Measurements from ENCODE around the gene FLNC.

FLNC gene

DNA sequence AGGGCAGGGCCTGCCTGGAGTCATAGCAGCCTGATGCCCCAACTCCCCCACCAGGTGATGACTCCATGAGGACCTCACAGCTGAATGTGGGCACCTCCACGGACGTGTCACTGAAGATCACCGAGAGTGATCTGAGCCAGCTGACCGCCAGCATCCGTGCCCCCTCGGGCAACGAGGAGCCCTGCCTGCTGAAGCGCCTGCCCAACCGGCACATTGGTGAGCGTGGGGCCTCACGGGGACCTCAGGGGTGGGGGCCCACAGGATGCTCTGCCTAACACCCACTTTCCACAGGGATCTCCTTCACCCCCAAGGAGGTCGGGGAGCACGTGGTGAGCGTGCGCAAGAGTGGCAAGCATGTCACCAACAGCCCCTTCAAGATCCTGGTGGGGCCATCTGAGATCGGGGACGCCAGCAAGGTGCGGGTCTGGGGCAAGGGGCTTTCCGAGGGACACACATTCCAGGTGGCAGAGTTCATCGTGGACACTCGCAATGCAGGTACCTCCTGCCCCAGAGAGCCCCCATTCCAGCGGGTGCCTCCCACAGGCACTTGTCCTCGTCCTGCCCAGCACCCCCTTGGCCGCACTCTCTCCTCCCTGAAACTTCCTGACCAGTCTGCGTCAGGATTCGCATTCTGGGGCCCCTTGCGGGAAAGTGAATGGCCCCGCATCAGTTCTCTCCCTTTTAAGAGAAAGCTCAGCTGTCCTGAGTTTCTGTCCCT, 22.5 kb downstream of the FLNC start:
- Histone ChIP-seq H3K4me3 (ENCODE audit: insufficient read depth, low read length, poor library complexity, severe bottlenecking) (no peak overlapping the region), H4K20me1 (ENCODE audit: low read depth, low read length) (no peaks in the 10 kb centered on the region), H3K27ac (ENCODE audit: low read depth, low read length) (no peak overlapping the region), H3K9ac (ENCODE audit: low read length) (no peak overlapping the region), H3K9me3 (ENCODE audit: insufficient read depth, low read length) (no peaks in the 10 kb centered on the region), H3K79me2 (ENCODE audit: insufficient read depth, low read length) (no peaks in the 10 kb centered on the region), H3K9me2 (replicated peaks; ENCODE audit: insufficient read depth, low read length) (no peaks in the 10 kb centered on the region), H3K36me3 (ENCODE audit: low read length) (no peaks in the 10 kb centered on the region), H3F3A (ENCODE audit: insufficient read depth) (no peaks in the 10 kb centered on the region), H2AFZ (ENCODE audit: low read depth, low read length, severe bottlenecking) (no peak overlapping the region), H3K4me2 (ENCODE audit: low read depth, low read length, poor library complexity, severe bottlenecking) (no peak overlapping the region), H3K27me3 (ENCODE audit: low read length) (no peaks in the 10 kb centered on the region)
- TF ChIP-seq EZH2phosphoT487 (conservative IDR thresholded peaks at IDR 0.05; ENCODE audit: low read length), result no peak
- TF ChIP-seq, protein P1, sequence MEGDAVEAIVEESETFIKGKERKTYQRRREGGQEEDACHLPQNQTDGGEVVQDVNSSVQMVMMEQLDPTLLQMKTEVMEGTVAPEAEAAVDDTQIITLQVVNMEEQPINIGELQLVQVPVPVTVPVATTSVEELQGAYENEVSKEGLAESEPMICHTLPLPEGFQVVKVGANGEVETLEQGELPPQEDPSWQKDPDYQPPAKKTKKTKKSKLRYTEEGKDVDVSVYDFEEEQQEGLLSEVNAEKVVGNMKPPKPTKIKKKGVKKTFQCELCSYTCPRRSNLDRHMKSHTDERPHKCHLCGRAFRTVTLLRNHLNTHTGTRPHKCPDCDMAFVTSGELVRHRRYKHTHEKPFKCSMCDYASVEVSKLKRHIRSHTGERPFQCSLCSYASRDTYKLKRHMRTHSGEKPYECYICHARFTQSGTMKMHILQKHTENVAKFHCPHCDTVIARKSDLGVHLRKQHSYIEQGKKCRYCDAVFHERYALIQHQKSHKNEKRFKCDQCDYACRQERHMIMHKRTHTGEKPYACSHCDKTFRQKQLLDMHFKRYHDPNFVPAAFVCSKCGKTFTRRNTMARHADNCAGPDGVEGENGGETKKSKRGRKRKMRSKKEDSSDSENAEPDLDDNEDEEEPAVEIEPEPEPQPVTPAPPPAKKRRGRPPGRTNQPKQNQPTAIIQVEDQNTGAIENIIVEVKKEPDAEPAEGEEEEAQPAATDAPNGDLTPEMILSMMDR (IDR thresholded peaks at IDR 0.05; ENCODE audit: insufficient read depth, low read length, poor library complexity, severe bottlenecking), result no peak

DNA sequence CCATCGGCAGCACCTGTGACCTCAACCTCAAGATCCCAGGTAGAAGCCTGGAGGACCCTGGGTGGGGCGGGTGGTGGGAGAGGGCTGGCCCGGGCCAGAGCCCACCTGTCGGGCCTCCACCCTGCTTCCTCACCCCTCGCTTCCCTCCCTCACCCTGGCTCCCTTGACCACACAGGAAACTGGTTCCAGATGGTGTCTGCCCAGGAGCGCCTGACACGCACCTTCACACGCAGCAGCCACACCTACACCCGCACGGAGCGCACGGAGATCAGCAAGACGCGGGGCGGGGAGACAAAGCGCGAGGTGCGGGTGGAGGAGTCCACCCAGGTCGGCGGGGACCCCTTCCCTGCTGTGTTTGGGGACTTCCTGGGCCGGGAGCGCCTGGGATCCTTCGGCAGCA, 23.6 kb downstream of the FLNC start:
- no peak overlapping the region for H3K4me2 ChIP-seq (ENCODE audit: low read depth, low read length, poor library complexity, severe bottlenecking)
- H3K79me2 ChIP-seq (ENCODE audit: insufficient read depth, low read length), result no peaks in the 10 kb centered on the region
- no peaks in the 10 kb centered on the region for H3K9me3 ChIP-seq (ENCODE audit: insufficient read depth, low read length)
- no peak overlapping the region for H3K27ac ChIP-seq (ENCODE audit: low read depth, low read length)
- TF ChIP-seq EZH2phosphoT487 (conservative IDR thresholded peaks at IDR 0.05; ENCODE audit: low read length), result no peak
- TF ChIP-seq, protein P1 (IDR thresholded peaks at IDR 0.05; ENCODE audit: insufficient read depth, low read length, poor library complexity, severe bottlenecking), result no peak
- no peaks in the 10 kb centered on the region for H3F3A ChIP-seq (ENCODE audit: insufficient read depth)
- H2AFZ ChIP-seq (ENCODE audit: low read depth, low read length, severe bottlenecking), result no peak overlapping the region
- H3K9ac ChIP-seq (ENCODE audit: low read length), result no peak overlapping the region
- H3K9me2 ChIP-seq (replicated peaks; ENCODE audit: insufficient read depth, low read length), result no peaks in the 10 kb centered on the region
- no peaks in the 10 kb centered on the region for H3K27me3 ChIP-seq (ENCODE audit: low read length)
- H3K36me3 ChIP-seq (ENCODE audit: low read length), result no peaks in the 10 kb centered on the region
- H3K4me3 ChIP-seq (ENCODE audit: insufficient read depth, low read length, poor library complexity, severe bottlenecking), result no peak overlapping the region
- H4K20me1 ChIP-seq (ENCODE audit: low read depth, low read length), result no peaks in the 10 kb centered on the region

DNA sequence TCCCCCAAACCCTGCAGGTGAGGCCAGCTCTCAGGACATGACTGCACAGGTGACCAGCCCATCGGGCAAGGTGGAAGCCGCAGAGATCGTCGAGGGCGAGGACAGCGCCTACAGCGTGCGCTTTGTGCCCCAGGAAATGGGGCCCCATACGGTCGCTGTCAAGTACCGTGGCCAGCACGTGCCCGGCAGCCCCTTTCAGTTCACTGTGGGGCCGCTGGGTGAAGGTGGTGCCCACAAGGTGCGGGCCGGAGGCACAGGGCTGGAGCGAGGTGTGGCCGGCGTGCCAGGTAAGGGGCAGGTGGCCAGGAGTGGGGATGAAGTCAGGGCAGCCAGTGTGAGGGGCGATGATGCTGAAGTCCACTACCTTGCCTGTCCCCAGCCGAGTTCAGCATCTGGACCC, 24.2 kb downstream of the FLNC start:
- Histone ChIP-seq H4K20me1 (ENCODE audit: low read depth, low read length) (no peaks in the 10 kb centered on the region), H3K9me2 (replicated peaks; ENCODE audit: insufficient read depth, low read length) (no peaks in the 10 kb centered on the region), H3K36me3 (ENCODE audit: low read length) (no peaks in the 10 kb centered on the region), H3K9me3 (ENCODE audit: insufficient read depth, low read length) (no peaks in the 10 kb centered on the region), H3K79me2 (ENCODE audit: insufficient read depth, low read length) (no peaks in the 10 kb centered on the region), H3K9ac (ENCODE audit: low read length) (no peak overlapping the region), H3F3A (ENCODE audit: insufficient read depth) (no peaks in the 10 kb centered on the region), H3K4me3 (ENCODE audit: insufficient read depth, low read length, poor library complexity, severe bottlenecking) (no peak overlapping the region), H3K27ac (ENCODE audit: low read depth, low read length) (no peak overlapping the region), H2AFZ (ENCODE audit: low read depth, low read length, severe bottlenecking) (no peak overlapping the region), H3K4me2 (ENCODE audit: low read depth, low read length, poor library complexity, severe bottlenecking) (no peak overlapping the region), H3K27me3 (ENCODE audit: low read length) (no peaks in the 10 kb centered on the region)
- TF ChIP-seq EZH2phosphoT487 (conservative IDR thresholded peaks at IDR 0.05; ENCODE audit: low read length), result no peak
- TF ChIP-seq, protein P1 (IDR thresholded peaks at IDR 0.05; ENCODE audit: insufficient read depth, low read length, poor library complexity, severe bottlenecking), result no peak

All from SU-DHL-6 (cell line).